Activated CD4-positive, alpha-beta memory T cell treated with anti-CD3 and anti-CD28 coated beads for 36 hours (primary cell): ENCODE results near the gene NUTM1. TPM values are rescaled to one million over a fixed set of nuclear protein-coding genes. Genes with fewer than 3 reads are reported as not detected.

Experiments used
- CTCF ChIA-PET: fragments of 350-600 bp; sonication (Branson Sonifier 250); formaldehyde crosslinking; loops from one replicate; lab custom pipeline; 2021; ENCODE audit warnings: antibody characterized with exemption, inconsistent platforms; lab: Charles Lee
- POLR2A ChIA-PET: fragments of 350-600 bp; sonication (Branson Sonifier 250); formaldehyde crosslinking; loops from one replicate; lab custom pipeline; 2021; ENCODE audit warnings: antibody characterized with exemption; lab: Charles Lee
- DNase-seq: peaks from one replicate; pipeline ENCODE4 v3.0.0-alpha.2; 2020
- H3K27ac Mint-ChIP-seq: one replicate; pipeline ENCODE4 v1.8.0; 2021; ENCODE audit warnings: mixed read lengths
- H3K27me3 Mint-ChIP-seq: one replicate; pipeline ENCODE4 v1.8.0; 2021; ENCODE audit warnings: mixed read lengths
- H3K36me3 Mint-ChIP-seq: one replicate; pipeline ENCODE4 v1.8.0; 2021; ENCODE audit warnings: mixed read lengths
- H3K4me1 Mint-ChIP-seq: one replicate; pipeline ENCODE4 v1.8.0; 2021; ENCODE audit warnings: low read depth, mixed read lengths
- H3K4me3 Mint-ChIP-seq: one replicate; pipeline ENCODE4 v1.8.0; 2021; ENCODE audit warnings: mild to moderate bottlenecking, mixed read lengths
- H3K9me3 Mint-ChIP-seq: one replicate; pipeline ENCODE4 v1.8.0; 2021; ENCODE audit warnings: mixed read lengths
- intact Hi-C: fragments of 100-400 bp; cut with micrococcal nuclease; formaldehyde crosslinking; loops from one replicate; pipeline ENCODE4 v1.15.1; 2023
- total RNA-seq, 2 experiments: library from RNA; stranded (reverse); gene quantifications; one replicate each; pipeline ENCODE4 v1.2.3, GENCODE V29; 2021

Gene NUTM1
- total RNA-seq, 2 experiments from 2014 or later: not detected

DNA sequence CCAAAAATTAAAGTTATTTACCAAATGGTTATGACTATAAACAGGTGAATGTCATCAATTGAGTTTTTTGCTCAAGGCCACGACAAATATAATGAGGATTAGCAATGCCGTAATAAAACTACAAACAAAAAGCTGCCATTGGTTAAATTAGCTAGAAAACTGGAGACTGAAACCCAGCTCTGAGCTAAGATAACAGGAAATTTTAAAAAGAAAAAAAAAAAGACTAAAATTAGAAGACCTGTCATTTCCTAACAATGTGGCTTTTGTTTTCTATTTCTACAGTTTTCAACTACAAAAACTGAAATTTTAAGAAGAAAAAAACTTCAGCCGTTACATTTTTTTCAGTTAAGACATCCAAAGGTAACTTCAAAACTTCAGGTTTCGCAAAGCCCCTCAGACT, 15.2 kb upstream of the NUTM1 start:
- intact Hi-C loops: loop anchor here (1.0 kb wide), 1 partner anchor 10 kb away; no protein-coding TSS in a partner anchor
- no peaks in the 10 kb centered on the region for H3K9me3 Mint-ChIP-seq
- H3K27ac Mint-ChIP-seq: peak overlapping the region; percentile 30
- H3K27me3 Mint-ChIP-seq: no peaks in the 10 kb centered on the region
- DNase-seq: no peak
- H3K4me1 Mint-ChIP-seq: peaks cover 62% of the 10 kb centered on the region
- ChIA-PET CTCF (interaction anchor here (0.6 to 4.4 kb wide), 11 partner anchors 9 to 609 kb away, joined by 3 to 20 read pairs (median 4); partner anchors contain the start of genes KATNBL1, LPCAT4, NOP10 and NUTM1), POLR2A (interaction anchor here (1.0 to 2.4 kb wide), 5 partner anchors 9 to 16 kb away, joined by 3 to 9 read pairs (median 4); partner anchors contain the start of genes NOP10, NUTM1 and SLC12A6)
- no peaks in the 10 kb centered on the region for H3K36me3 Mint-ChIP-seq
- peak overlapping the region; percentile 46 for H3K4me3 Mint-ChIP-seq

DNA sequence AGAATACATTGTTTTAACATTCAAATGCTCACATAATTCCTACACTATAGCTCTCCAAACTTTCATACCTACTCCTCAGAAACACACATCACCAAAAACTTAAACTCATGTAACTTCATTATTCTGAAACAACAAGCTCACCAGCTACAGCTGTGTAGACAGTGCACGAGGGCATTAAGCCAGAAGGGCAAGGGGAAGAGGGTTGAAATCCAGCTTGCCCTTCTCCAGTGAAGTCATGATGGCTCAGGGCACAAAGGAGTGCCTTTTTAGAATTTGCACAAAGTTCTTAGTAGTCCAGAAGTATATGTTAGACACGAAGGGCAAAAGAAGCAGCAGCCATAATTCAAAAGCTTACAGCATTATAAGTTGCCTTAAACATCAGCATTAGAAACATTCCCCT, 14.1 kb upstream of the NUTM1 start:
- Mint-ChIP-seq H3K27me3 (no peaks in the 10 kb centered on the region), H3K9me3 (no peaks in the 10 kb centered on the region), H3K4me1 (peaks cover 69% of the 10 kb centered on the region), H3K27ac (peak overlapping the region; percentile 30), H3K36me3 (no peaks in the 10 kb centered on the region), H3K4me3 (peak overlapping the region; percentile 21)
- POLR2A ChIA-PET: interaction anchor here (1.7 to 2.4 kb wide), 4 partner anchors 10 to 38 kb away, joined by 4 to 9 read pairs (median 7); partner anchors contain the start of genes LPCAT4, NOP10 and NUTM1
- CTCF ChIA-PET: interaction anchor here (0.9 to 4.4 kb wide), 8 partner anchors 10 to 259 kb away, joined by 3 to 20 read pairs (median 7); partner anchors contain the start of genes KATNBL1, LPCAT4, NOP10 and NUTM1
- DNase-seq: no peak
- intact Hi-C loops: no loop called here

DNA sequence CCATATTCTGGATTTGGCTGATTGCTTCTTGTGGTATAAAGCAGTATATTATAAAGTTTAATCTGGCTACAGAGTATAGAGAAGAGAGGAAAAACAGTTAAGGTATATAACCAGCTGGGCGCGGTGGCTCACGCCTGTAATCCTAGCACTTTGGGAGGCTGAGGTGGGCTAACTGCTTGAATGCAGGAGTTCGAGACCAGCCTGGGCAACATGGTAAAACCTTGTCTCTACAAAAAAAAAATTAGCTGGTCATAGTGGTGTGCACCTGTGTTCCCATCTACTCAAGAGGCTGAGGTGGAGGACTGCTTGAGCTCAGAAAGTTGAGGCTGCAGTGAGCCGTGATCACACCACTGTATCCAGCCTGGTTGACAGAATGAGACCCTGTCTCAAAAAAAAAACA, 12.8 kb upstream of the NUTM1 start:
- H3K27ac Mint-ChIP-seq: no peak overlapping the region
- no peaks in the 10 kb centered on the region for H3K9me3 Mint-ChIP-seq
- DNase-seq: no peak
- intact Hi-C loops: loop anchor here (10.0 kb wide), 1 partner anchor 1215 kb away; the partner anchor contains the start of gene DPH6
- no peak overlapping the region for H3K4me3 Mint-ChIP-seq
- ChIA-PET CTCF (interaction anchor here (1.3 to 4.4 kb wide), 6 partner anchors 11 to 257 kb away, joined by 4 to 20 read pairs (median 7); partner anchors contain the start of genes KATNBL1, LPCAT4, NOP10 and NUTM1), POLR2A (interaction anchor here (0.6 kb wide), 1 partner anchor 173 kb away, joined by 3 read pairs; no protein-coding TSS in a partner anchor)
- no peaks in the 10 kb centered on the region for H3K27me3 Mint-ChIP-seq
- no peaks in the 10 kb centered on the region for H3K36me3 Mint-ChIP-seq
- peaks cover 77% of the 10 kb centered on the region for H3K4me1 Mint-ChIP-seq

DNA sequence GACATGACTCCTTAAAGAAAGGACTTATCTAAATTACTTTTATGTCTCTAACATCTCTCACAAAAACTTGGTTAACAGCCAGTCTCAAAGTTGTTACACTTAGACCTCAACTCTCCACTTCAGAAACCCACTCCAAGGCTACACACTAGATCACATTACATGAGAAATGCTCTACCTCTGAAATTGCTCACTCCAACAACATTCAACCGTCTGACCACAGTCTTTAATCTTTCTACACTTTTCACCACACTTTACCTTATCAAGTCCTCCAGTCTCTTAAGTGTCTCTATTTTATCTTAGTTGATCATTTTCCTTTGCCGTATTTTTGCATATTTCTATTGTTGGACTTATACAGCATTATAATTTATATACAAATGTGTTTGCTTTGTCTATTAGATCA, 11.3 kb upstream of the NUTM1 start:
- ChIA-PET POLR2A (no interaction called here), CTCF (no interaction called here)
- H3K4me1 Mint-ChIP-seq: peaks cover 80% of the 10 kb centered on the region
- DNase-seq: no peak
- H3K9me3 Mint-ChIP-seq: no peaks in the 10 kb centered on the region
- H3K4me3 Mint-ChIP-seq: peak overlapping the region; percentile 40
- peak overlapping the region; percentile 84 for H3K27ac Mint-ChIP-seq
- H3K27me3 Mint-ChIP-seq: no peaks in the 10 kb centered on the region
- H3K36me3 Mint-ChIP-seq: no peaks in the 10 kb centered on the region
- intact Hi-C loops: loop anchor here (10.0 kb wide), 1 partner anchor 1213 kb away; the partner anchor contains the start of gene DPH6

DNA sequence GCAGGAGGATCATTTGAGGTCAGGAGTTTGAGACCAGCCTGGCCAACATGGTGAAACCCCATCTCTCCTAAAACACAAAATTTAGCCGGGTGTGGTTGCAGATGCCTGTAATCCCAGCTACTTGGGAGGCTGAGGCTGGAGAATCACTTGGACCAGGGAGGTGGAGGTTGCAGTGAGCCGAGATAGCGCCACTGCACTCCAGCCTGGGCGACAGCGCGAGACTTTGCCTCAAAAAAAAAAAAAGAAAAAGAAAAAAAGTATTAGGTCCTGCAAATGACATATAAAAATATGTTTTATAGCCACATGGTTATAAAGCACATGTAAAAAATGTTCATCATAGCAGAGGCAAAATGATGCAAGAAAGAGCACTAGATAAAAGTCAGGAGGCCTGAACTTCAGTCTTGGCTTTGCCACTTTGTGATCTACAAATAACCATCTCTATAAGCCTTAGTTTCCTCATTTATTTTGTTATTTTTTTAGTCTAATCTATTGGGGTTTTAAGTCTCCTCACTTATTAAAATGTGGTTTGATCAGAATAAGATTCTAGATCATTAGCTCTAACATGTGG, 10.5 kb upstream of the NUTM1 start:
- peak overlapping the region; percentile 84 for H3K27ac Mint-ChIP-seq
- ChIA-PET CTCF (interaction anchor here (0.8 to 1.8 kb wide), 3 partner anchors 35 to 91 kb away, joined by 3 to 10 read pairs (median 4); partner anchors contain the start of gene LPCAT4), POLR2A (interaction anchor here (0.8 to 1.3 kb wide), 2 partner anchors 12 to 14 kb away, joined by 3 to 4 read pairs; no protein-coding TSS in a partner anchor)
- no peak for DNase-seq
- H3K9me3 Mint-ChIP-seq: no peaks in the 10 kb centered on the region
- H3K4me3 Mint-ChIP-seq: no peak overlapping the region
- no peaks in the 10 kb centered on the region for H3K27me3 Mint-ChIP-seq
- H3K4me1 Mint-ChIP-seq: peaks cover 76% of the 10 kb centered on the region
- intact Hi-C loops: loop anchor here (10.0 kb wide), 1 partner anchor 1212 kb away; the partner anchor contains the start of gene DPH6
- H3K36me3 Mint-ChIP-seq: peaks cover 2% of the 10 kb centered on the region

GRCh38 chr15:34334672-34335071, 8.4 kb upstream of the NUTM1 start:
- Mint-ChIP-seq H3K4me3 (peak overlapping the region; percentile 95), H3K36me3 (peaks cover 6% of the 10 kb centered on the region), H3K4me1 (peaks cover 67% of the 10 kb centered on the region), H3K27ac (peak overlapping the region; percentile 88), H3K27me3 (no peaks in the 10 kb centered on the region), H3K9me3 (no peaks in the 10 kb centered on the region)
- no peak for DNase-seq
- intact Hi-C loops: loop anchor here (1.0 to 10.0 kb wide), 7 partner anchors 16 to 1210 kb away; partner anchors contain the start of genes AVEN, DPH6, EMC7 and ZNF770
- ChIA-PET CTCF (no interaction called here), POLR2A (no interaction called here)

- Mint-ChIP-seq H3K4me1 (peaks cover 70% of the 10 kb centered on the region), H3K27ac (peak overlapping the region; percentile 88), H3K4me3 (peak overlapping the region; percentile 95), H3K36me3 (peaks cover 13% of the 10 kb centered on the region), H3K27me3 (no peaks in the 10 kb centered on the region), H3K9me3 (no peaks in the 10 kb centered on the region)
- POLR2A ChIA-PET: interaction anchor here (4.3 kb wide), 1 partner anchor 31 kb away, joined by 29 read pairs; the partner anchor contains the start of gene LPCAT4
- no peak for DNase-seq
- intact Hi-C loops: loop anchor here (2.0 to 10.0 kb wide), 6 partner anchors 17 to 1209 kb away; partner anchors contain the start of genes AVEN, DPH6, EMC7 and ZNF770
- CTCF ChIA-PET: interaction anchor here (0.9 to 5.3 kb wide), 3 partner anchors 31 to 126 kb away, joined by 4 to 46 read pairs (median 9); partner anchors contain the start of genes KATNBL1 and LPCAT4
Observed at GRCh38 chr15:34335176-34336032, 7.7 kb upstream of the NUTM1 start.

- H3K4me1 Mint-ChIP-seq: peaks cover 70% of the 10 kb centered on the region
- H3K36me3 Mint-ChIP-seq: peaks cover 21% of the 10 kb centered on the region
- no peaks in the 10 kb centered on the region for H3K9me3 Mint-ChIP-seq
- H3K4me3 Mint-ChIP-seq: peak overlapping the region; percentile 95
- ChIA-PET POLR2A (interaction anchor here (4.3 kb wide), 1 partner anchor 30 kb away, joined by 29 read pairs; the partner anchor contains the start of gene LPCAT4), CTCF (interaction anchor here (0.9 to 5.3 kb wide), 4 partner anchors 8 to 127 kb away, joined by 4 to 46 read pairs (median 7); partner anchors contain the start of genes KATNBL1 and LPCAT4)
- H3K27ac Mint-ChIP-seq: peak overlapping the region; percentile 88
- H3K27me3 Mint-ChIP-seq: no peaks in the 10 kb centered on the region
- intact Hi-C loops: loop anchor here (5.0 to 10.0 kb wide), 2 partner anchors 651 to 1208 kb away; partner anchors contain the start of genes DPH6 and ZNF770
- DNase-seq: peak; percentile 26
Observed at GRCh38 chr15:34336231-34336990, 6.7 kb upstream of the NUTM1 start.

DNA sequence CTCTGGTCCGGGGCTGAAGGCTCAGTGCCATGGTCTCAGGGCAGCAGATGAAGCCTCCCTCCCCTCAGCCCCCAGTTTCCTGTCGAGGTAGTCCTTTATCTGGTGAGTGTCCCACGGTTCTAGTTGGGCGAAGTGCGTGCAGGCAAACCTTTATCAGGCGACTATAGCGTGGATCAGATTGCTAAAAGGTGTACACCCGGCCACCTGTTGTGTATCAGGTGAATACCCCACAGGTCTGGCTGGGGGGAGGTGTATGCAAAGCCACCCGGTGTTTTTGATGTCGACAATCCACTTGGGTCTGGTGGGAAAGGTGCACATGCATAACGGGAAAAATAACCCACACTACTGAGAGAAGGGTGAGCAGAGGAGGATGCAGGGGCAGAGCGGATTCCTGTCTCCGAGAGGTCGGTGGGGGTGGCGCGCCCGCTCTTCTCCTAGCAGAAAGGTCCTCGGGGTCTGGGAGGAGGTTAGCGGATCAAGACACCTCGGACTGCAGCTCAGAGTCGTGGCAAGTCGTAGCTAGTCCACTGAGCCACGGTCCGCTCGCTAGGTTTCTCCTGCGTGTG, 6.0 kb upstream of the NUTM1 start:
- peak overlapping the region; percentile 88 for H3K27ac Mint-ChIP-seq
- ChIA-PET POLR2A (interaction anchor here (0.8 to 4.3 kb wide), 3 partner anchors 9 to 246 kb away, joined by 3 to 29 read pairs (median 3); partner anchors contain the start of genes GOLGA8B and LPCAT4), CTCF (interaction anchor here (0.7 to 5.3 kb wide), 5 partner anchors 9 to 246 kb away, joined by 3 to 46 read pairs (median 5); partner anchors contain the start of genes GOLGA8B, KATNBL1 and LPCAT4)
- peaks cover 28% of the 10 kb centered on the region for H3K36me3 Mint-ChIP-seq
- DNase-seq: peak; percentile 49
- H3K4me1 Mint-ChIP-seq: peaks cover 70% of the 10 kb centered on the region
- H3K4me3 Mint-ChIP-seq: peak overlapping the region; percentile 95
- no peaks in the 10 kb centered on the region for H3K9me3 Mint-ChIP-seq
- intact Hi-C loops: loop anchor here (5.0 to 10.0 kb wide), 2 partner anchors 650 to 1208 kb away; partner anchors contain the start of genes DPH6 and ZNF770
- no peaks in the 10 kb centered on the region for H3K27me3 Mint-ChIP-seq
